A673 (cell line): Measurements from ENCODE around the gene CMBL. TPM values are rescaled to one million over a fixed set of nuclear protein-coding genes. Genes with fewer than 3 reads are reported as not detected.

Experiments used
- BruUV-seq: library from RNA; stranded (reverse); fragments of 400-500 nt; replicated peaks from 2 replicates; lab custom pipeline; 2021; lab: Mats Ljungman, UMichigan
- CTCF ChIA-PET: fragments of 300-600 bp; sonication (Branson Sonifier 250); formaldehyde crosslinking; loops from one replicate; lab custom pipeline; 2022; ENCODE audit warnings: antibody characterized with exemption; lab: Charles Lee
- POLR2A ChIA-PET: fragments of 300-600 bp; sonication (Branson Sonifier 250); formaldehyde crosslinking; loops from one replicate; lab custom pipeline; 2022; ENCODE audit warnings: antibody characterized with exemption; ENCODE audit not compliant: low non-redundant PET; lab: Charles Lee
- DNase-seq: peaks from one replicate; pipeline ENCODE4 v3.0.0-alpha.2; 2015; ENCODE audit warnings: low spot score
- H3K27ac ChIP-seq: fragments of 200-600 bp; sonication (generic); 2 replicates; pipeline ENCODE4 v1.5.1; 2016; ENCODE audit warnings: mixed run types, low read depth, mild to moderate bottlenecking, mixed read lengths, antibody characterized with exemption, low read length; ENCODE audit not compliant: poor library complexity, severe bottlenecking
- H3K27me3 ChIP-seq: fragments of 200-600 bp; sonication (generic); replicated peaks from 2 replicates; pipeline ENCODE4 v1.6.1; 2017; ENCODE audit warnings: mixed run types, low read depth, mild to moderate bottlenecking, mixed read lengths, antibody characterized with exemption, low read length; ENCODE audit not compliant: insufficient read depth, poor library complexity
- H3K36me3 ChIP-seq: fragments of 200-600 bp; sonication (generic); 2 replicates; pipeline ENCODE4 v1.6.1; 2016; ENCODE audit warnings: mixed run types, mild to moderate bottlenecking, mixed read lengths, antibody characterized with exemption, low read length; ENCODE audit not compliant: insufficient read depth, poor library complexity, severe bottlenecking
- H3K4me1 ChIP-seq: fragments of 200-600 bp; sonication (generic); 2 replicates; pipeline ENCODE4 v1.6.1; 2017; ENCODE audit warnings: mixed run types, mild to moderate bottlenecking, mixed read lengths, antibody characterized with exemption, low read length; ENCODE audit not compliant: insufficient read depth, poor library complexity, severe bottlenecking
- H3K4me3 ChIP-seq: fragments of 200-600 bp; sonication (generic); 2 replicates; pipeline ENCODE4 v1.5.1; 2016; ENCODE audit warnings: low read depth, mixed run types, mild to moderate bottlenecking, mixed read lengths, low read length; ENCODE audit not compliant: poor library complexity, severe bottlenecking
- H3K9me3 ChIP-seq: fragments of 200-600 bp; sonication (generic); 2 replicates; pipeline ENCODE4 v1.6.1; 2016; ENCODE audit warnings: mixed run types, low read depth, mild to moderate bottlenecking, mixed read lengths, antibody characterized with exemption, low read length; ENCODE audit not compliant: poor library complexity, severe bottlenecking
- EZH2 ChIP-seq: fragments of 200-600 bp; sonication (generic); IDR thresholded peaks from 2 replicates; pipeline ENCODE4 v1.6.1; 2017; ENCODE audit warnings: borderline replicate concordance, low read depth, mild to moderate bottlenecking, mixed read lengths, antibody characterized with exemption, low read length; ENCODE audit not compliant: poor library complexity, severe bottlenecking
- intact Hi-C: fragments of 100-400 bp; cut with micrococcal nuclease; formaldehyde crosslinking; loops from one replicate; pipeline ENCODE4 v1.10.0; 2022; ENCODE audit not compliant: unreplicated experiment
- total RNA-seq: library from RNA; stranded (reverse); gene quantifications from 2 replicates; pipeline ENCODE4 v1.2.3, GENCODE V29; 2021
- TF ChIP-seq, protein P1 (sequence below): fragments of 300-800, 200-600 bp; sonication (generic); conservative IDR thresholded peaks from 2 replicates; pipeline ENCODE4 v1.5.1; 2017; ENCODE audit warnings: low read depth, mild to moderate bottlenecking, antibody characterized with exemption, low read length, moderate library complexity, mixed read lengths

Gene CMBL
- total RNA-seq, 1 experiment from 2014 or later = 17.2 TPM

DNA sequence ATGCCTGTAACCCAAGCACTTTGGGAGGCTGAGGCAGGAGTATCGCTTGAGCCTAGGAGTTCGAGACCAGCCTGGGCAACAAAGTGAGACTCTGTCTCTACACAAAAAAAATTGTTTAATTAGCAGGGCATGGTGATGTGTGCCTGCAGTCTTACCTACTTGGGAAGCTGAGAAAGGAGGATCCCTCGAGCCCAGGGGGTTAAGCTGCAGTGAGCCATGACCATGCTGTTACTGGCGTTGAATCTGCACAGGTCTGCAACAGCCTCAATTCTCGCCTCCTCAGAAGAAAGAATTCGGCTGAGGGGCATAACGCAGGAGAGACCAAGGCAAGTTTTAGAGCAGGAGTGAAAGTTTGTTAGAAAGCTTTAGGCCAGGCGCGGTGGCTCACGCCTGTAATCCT, 39.6 kb downstream of the CMBL start:
- no peaks in the 10 kb centered on the region for H3K4me1 ChIP-seq
- peaks cover 30% of the 10 kb centered on the region for H3K36me3 ChIP-seq
- no TSS peak for BruUV-seq
- ChIA-PET POLR2A (no interaction called here), CTCF (no interaction called here)
- TF ChIP-seq EZH2 = no peak
- TF ChIP-seq, protein P1, sequence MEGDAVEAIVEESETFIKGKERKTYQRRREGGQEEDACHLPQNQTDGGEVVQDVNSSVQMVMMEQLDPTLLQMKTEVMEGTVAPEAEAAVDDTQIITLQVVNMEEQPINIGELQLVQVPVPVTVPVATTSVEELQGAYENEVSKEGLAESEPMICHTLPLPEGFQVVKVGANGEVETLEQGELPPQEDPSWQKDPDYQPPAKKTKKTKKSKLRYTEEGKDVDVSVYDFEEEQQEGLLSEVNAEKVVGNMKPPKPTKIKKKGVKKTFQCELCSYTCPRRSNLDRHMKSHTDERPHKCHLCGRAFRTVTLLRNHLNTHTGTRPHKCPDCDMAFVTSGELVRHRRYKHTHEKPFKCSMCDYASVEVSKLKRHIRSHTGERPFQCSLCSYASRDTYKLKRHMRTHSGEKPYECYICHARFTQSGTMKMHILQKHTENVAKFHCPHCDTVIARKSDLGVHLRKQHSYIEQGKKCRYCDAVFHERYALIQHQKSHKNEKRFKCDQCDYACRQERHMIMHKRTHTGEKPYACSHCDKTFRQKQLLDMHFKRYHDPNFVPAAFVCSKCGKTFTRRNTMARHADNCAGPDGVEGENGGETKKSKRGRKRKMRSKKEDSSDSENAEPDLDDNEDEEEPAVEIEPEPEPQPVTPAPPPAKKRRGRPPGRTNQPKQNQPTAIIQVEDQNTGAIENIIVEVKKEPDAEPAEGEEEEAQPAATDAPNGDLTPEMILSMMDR = no peak
- no peak for DNase-seq
- no peak overlapping the region for H3K4me3 ChIP-seq
- H3K27me3 ChIP-seq = no peaks in the 10 kb centered on the region
- intact Hi-C loops = no loop called here
- no peaks in the 10 kb centered on the region for H3K9me3 ChIP-seq
- H3K27ac ChIP-seq = no peak overlapping the region

DNA sequence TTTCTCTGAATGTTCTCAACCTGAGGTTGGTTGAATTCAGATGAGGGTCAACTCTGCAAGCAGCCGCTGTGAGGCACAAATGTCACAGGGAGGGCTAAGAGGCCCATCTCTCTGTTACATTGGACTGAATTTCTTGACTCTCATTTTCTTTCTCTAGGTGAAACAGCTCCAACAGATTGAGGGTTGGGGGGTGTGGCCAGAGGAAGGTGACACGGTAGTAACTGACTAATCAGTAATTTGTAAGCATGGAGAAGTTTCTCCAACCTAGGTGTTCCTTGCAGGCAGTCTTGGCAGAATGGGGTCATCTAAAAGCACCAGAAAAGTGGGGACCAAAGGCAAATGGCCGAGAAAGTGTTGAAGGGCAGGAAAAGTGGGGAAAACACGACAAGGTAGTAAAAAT, 40.9 kb downstream of the CMBL start:
- no peaks in the 10 kb centered on the region for H3K27me3 ChIP-seq
- ChIA-PET POLR2A (no interaction called here), CTCF (no interaction called here)
- intact Hi-C loops = no loop called here
- no peak overlapping the region for H3K27ac ChIP-seq
- DNase-seq = no peak
- H3K9me3 ChIP-seq = no peaks in the 10 kb centered on the region
- no TSS peak for BruUV-seq
- H3K36me3 ChIP-seq = peaks cover 43% of the 10 kb centered on the region
- H3K4me3 ChIP-seq = no peak overlapping the region
- TF ChIP-seq, protein P1 = no peak
- TF ChIP-seq EZH2 = no peak
- no peaks in the 10 kb centered on the region for H3K4me1 ChIP-seq

- Histone ChIP-seq H3K9me3 (no peaks in the 10 kb centered on the region), H3K4me3 (no peak overlapping the region), H3K36me3 (peaks cover 50% of the 10 kb centered on the region), H3K27me3 (no peaks in the 10 kb centered on the region), H3K4me1 (no peaks in the 10 kb centered on the region), H3K27ac (no peak overlapping the region)
- TF ChIP-seq, protein P1 = no peak
- no peak for TF ChIP-seq EZH2
- ChIA-PET POLR2A (interaction anchor here (0.6 kb wide), 2 partner anchors 157 to 172 kb away, joined by 3 to 5 read pairs; no protein-coding TSS in a partner anchor), CTCF (no interaction called here)
- intact Hi-C loops = no loop called here
- no TSS peak for BruUV-seq
- DNase-seq = no peak
Measured at GRCh38 chr5:10266137-10266536, 41.6 kb downstream of the CMBL start.
